ENCODE measurements around the gene COL8A1. TPM values are rescaled to one million over a fixed set of nuclear protein-coding genes. Genes with fewer than 3 reads are reported as not detected.

Gene COL8A1
- total RNA-seq, 2 donors from 2014 or later = 8.0 to 8.1 TPM

DNA sequence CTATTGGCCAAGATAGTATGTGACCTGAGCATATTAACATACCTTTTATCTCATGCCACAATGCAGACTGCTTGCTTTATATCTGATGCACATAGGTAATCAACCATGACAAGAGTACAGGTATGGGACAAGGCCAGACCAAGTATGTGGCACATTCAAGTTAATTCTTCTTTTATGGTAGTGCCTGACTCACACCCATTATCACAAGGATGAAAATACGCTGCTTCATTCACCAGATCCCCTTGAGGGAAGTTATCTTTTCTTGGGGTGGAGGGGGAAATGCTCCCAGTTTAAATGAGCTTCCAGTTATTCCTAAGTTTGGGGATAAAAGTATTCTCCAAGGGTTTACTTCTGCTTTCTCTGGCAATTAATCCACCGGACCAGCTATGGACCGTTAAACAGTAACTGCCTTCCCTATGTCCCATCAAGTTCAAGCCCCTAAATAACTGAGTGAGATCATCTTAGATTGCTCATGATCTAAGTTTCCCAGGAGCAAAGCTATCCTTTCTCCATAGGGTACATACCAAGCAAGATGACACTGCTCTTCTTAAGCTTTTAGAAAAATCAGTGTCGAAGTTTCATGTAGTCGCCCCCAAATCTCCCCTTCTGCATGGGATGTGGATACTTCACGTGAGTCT is 1.9 kb downstream of the COL8A1 start:
- 91% methylated on average over 6 of the region's 6 CpGs for WGBS
- Histone ChIP-seq H3K9me3 (no peaks in the 10 kb centered on the region), H3K4me1 (replicated peaks) (no peaks in the 10 kb centered on the region), H3K36me3 (no peaks in the 10 kb centered on the region), H3K27me3 (replicated peaks; ENCODE audit: insufficient read depth) (no peaks in the 10 kb centered on the region), H3K27ac (no peak overlapping the region), H3K4me3 (no peak overlapping the region)
- TF ChIP-seq POLR2AphosphoS5 (IDR thresholded peaks at IDR 0.05) = no peak
- TF ChIP-seq, protein P1, sequence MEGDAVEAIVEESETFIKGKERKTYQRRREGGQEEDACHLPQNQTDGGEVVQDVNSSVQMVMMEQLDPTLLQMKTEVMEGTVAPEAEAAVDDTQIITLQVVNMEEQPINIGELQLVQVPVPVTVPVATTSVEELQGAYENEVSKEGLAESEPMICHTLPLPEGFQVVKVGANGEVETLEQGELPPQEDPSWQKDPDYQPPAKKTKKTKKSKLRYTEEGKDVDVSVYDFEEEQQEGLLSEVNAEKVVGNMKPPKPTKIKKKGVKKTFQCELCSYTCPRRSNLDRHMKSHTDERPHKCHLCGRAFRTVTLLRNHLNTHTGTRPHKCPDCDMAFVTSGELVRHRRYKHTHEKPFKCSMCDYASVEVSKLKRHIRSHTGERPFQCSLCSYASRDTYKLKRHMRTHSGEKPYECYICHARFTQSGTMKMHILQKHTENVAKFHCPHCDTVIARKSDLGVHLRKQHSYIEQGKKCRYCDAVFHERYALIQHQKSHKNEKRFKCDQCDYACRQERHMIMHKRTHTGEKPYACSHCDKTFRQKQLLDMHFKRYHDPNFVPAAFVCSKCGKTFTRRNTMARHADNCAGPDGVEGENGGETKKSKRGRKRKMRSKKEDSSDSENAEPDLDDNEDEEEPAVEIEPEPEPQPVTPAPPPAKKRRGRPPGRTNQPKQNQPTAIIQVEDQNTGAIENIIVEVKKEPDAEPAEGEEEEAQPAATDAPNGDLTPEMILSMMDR (IDR thresholded peaks at IDR 0.05) = no peak
- intact Hi-C loops (cut with DNase I) = no loop called here
- DNase-seq (ENCODE audit: low spot score) = no peak

DNA sequence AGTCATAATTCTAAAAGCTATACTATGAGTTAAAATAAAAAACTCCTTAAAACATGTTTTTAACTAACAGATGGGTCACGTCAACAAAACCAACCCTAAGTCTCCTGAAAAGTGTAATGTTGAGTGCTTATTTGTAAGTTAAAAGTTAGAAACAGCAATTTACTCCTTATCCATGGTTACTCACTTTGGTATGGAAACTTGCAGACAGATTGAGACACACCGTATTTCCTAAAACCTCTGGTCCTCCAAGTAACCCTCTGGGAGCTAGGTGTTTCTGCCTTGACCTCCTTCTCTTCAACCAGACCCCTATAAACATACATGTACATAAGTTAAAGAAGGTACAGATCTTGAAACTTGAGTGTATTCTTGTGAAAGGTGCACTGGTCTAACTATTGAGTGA is 3.1 kb downstream of the COL8A1 start:
- TF ChIP-seq POLR2AphosphoS5 (IDR thresholded peaks at IDR 0.05) = no peak
- no peak for TF ChIP-seq POLR2A (IDR thresholded peaks at IDR 0.05)
- TF ChIP-seq, protein P1 (IDR thresholded peaks at IDR 0.05) = no peak
- intact Hi-C loops (cut with DNase I) = no loop called here
- H3K27me3 ChIP-seq (replicated peaks; ENCODE audit: insufficient read depth) = no peaks in the 10 kb centered on the region
- DNase-seq (ENCODE audit: low spot score) = no peak
- no peaks in the 10 kb centered on the region for H3K4me1 ChIP-seq (replicated peaks)
- 71% methylated on average over 2 of the region's 2 CpGs for WGBS
- H3K9me3 ChIP-seq = no peaks in the 10 kb centered on the region
- no peak overlapping the region for H3K27ac ChIP-seq
- H3K4me3 ChIP-seq = no peak overlapping the region
- H3K36me3 ChIP-seq = no peaks in the 10 kb centered on the region

DNA sequence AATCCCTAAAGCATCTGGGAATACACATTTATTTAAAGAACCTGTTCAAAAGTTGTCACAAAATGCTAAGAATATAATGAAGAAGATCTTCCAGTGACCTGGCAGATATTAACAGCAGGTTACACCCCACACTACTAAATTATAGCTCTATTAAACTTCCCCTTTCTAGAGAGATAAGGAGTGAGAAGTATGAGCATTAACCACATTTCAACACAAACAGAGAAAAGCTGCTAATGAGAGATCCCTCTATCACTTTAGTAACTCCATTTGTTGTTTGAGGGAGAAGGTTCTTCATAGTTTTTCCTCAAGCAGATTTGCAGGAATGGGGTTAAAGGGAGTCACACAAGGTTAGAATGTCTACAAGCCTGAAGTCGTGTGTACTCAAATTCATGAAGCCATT is 3.6 kb downstream of the COL8A1 start:
- no peak overlapping the region for H3K4me3 ChIP-seq
- DNase-seq (ENCODE audit: low spot score) = no peak
- TF ChIP-seq POLR2AphosphoS5 (IDR thresholded peaks at IDR 0.05) = no peak
- no peak for TF ChIP-seq POLR2A (IDR thresholded peaks at IDR 0.05)
- TF ChIP-seq, protein P1 (IDR thresholded peaks at IDR 0.05) = no peak
- no peaks in the 10 kb centered on the region for H3K9me3 ChIP-seq
- intact Hi-C loops (cut with DNase I) = no loop called here
- no peak overlapping the region for H3K27ac ChIP-seq
- no peaks in the 10 kb centered on the region for H3K36me3 ChIP-seq
- H3K27me3 ChIP-seq (replicated peaks; ENCODE audit: insufficient read depth) = no peaks in the 10 kb centered on the region
- H3K4me1 ChIP-seq (replicated peaks) = no peaks in the 10 kb centered on the region
- 62% methylated on average over 1 of the region's 1 CpG for WGBS

DNA sequence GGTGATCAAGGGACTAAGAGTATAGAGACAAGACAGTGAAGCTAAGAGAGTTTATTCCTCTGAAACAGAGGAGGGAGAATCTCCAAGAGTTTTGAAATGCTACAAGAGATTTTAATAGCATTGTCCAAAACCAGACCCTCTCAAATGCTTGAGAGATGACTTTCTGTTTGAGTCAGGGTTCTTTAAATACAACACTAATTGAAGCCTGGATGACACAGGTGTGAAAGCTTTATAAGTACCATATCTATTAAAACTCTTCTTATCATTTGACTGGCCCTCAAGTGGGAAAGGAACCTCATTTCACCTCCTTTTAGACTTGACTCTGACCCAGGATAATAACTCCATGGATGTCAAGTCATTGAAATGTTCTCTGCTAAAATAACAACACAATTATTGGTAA is 5.6 kb downstream of the COL8A1 start:
- Histone ChIP-seq H3K27ac (no peak overlapping the region), H3K4me1 (replicated peaks) (no peaks in the 10 kb centered on the region), H3K4me3 (no peak overlapping the region), H3K27me3 (replicated peaks; ENCODE audit: insufficient read depth) (no peaks in the 10 kb centered on the region), H3K36me3 (no peaks in the 10 kb centered on the region), H3K9me3 (no peaks in the 10 kb centered on the region)
- intact Hi-C loops (cut with DNase I) = no loop called here
- DNase-seq (ENCODE audit: low spot score) = no peak
- TF ChIP-seq POLR2AphosphoS5 (IDR thresholded peaks at IDR 0.05) (no peak), POLR2A (IDR thresholded peaks at IDR 0.05) (no peak)
- TF ChIP-seq, protein P1 (IDR thresholded peaks at IDR 0.05) = no peak

DNA sequence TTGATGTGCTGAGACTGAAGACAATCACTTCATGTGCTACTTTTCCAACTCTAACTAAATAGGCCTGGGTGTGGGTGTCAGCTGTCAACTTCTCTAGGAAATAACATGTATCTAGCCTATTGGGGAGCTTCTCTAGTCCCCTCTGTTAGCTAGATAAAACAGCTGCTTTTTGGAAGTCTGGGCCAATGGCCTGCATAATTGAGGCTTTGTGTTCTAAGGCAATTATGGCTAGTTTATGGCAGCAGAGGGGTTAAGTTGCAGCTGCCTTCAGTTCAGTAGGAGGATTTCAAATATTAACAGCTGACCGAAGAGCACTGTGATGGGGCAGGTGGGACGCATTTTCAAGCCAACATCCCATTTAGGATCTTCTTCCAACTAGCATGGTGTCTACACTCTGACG is 6.4 kb downstream of the COL8A1 start:
- intact Hi-C loops (cut with DNase I) = loop anchor here (5.0 kb wide), 2 partner anchors 108 to 622 kb away; no protein-coding TSS in a partner anchor
- no peaks in the 10 kb centered on the region for H3K4me1 ChIP-seq (replicated peaks)
- no peaks in the 10 kb centered on the region for H3K27me3 ChIP-seq (replicated peaks; ENCODE audit: insufficient read depth)
- H3K36me3 ChIP-seq = no peaks in the 10 kb centered on the region
- no peak overlapping the region for H3K4me3 ChIP-seq
- no peak overlapping the region for H3K27ac ChIP-seq
- DNase-seq (ENCODE audit: low spot score) = no peak
- WGBS = 81% methylated on average over 3 of the region's 3 CpGs
- no peaks in the 10 kb centered on the region for H3K9me3 ChIP-seq
- TF ChIP-seq POLR2A (IDR thresholded peaks at IDR 0.05) (no peak), POLR2AphosphoS5 (IDR thresholded peaks at IDR 0.05) (no peak)
- TF ChIP-seq, protein P1 (IDR thresholded peaks at IDR 0.05) = no peak

All from prostate gland (tissue), 2 donors.